Activated T-cell treated with anti-CD3 and anti-CD28 coated beads, Interleukin-2, amount 50 U/mL, for 24 hours (primary cell): ENCODE data around the gene FAM227A.

Experiments used
- DNase-seq: peaks from one replicate; pipeline ENCODE4 v3.0.0-alpha.2; 2020
- H3K27ac Mint-ChIP-seq: 2 replicates; pipeline ENCODE4 v1.8.0; 2020; ENCODE audit warnings: mild to moderate bottlenecking, mixed read lengths
- H3K27me3 Mint-ChIP-seq: 2 replicates; pipeline ENCODE4 v1.8.0; 2020; ENCODE audit warnings: mixed read lengths
- H3K36me3 Mint-ChIP-seq: 2 replicates; pipeline ENCODE4 v1.8.0; 2020; ENCODE audit warnings: low read depth, mixed read lengths
- H3K4me1 Mint-ChIP-seq: 2 replicates; pipeline ENCODE4 v1.8.0; 2020; ENCODE audit warnings: low read depth, mixed read lengths
- H3K4me3 Mint-ChIP-seq: 2 replicates; pipeline ENCODE4 v1.8.0; 2020; ENCODE audit warnings: mild to moderate bottlenecking, moderate library complexity, mixed read lengths
- H3K9me3 Mint-ChIP-seq: 2 replicates; pipeline ENCODE4 v1.8.0; 2020; ENCODE audit warnings: mixed read lengths

The FAM227A gene

GRCh38 chr22:38565441-38565840, 90.8 kb downstream of the FAM227A start:
- Mint-ChIP-seq H3K27me3 (no peaks in the 10 kb centered on the region), H3K4me1 (peaks cover 9% of the 10 kb centered on the region), H3K36me3 (peaks cover 10% of the 10 kb centered on the region), H3K9me3 (no peaks in the 10 kb centered on the region), H3K4me3 (no peak overlapping the region), H3K27ac (no peak overlapping the region)
- no peak for DNase-seq

GRCh38 chr22:38564669-38565068, 91.5 kb downstream of the FAM227A start:
- DNase-seq, result no peak
- H3K27me3 Mint-ChIP-seq, result no peaks in the 10 kb centered on the region
- no peak overlapping the region for H3K4me3 Mint-ChIP-seq
- no peaks in the 10 kb centered on the region for H3K9me3 Mint-ChIP-seq
- no peak overlapping the region for H3K27ac Mint-ChIP-seq
- peaks cover 9% of the 10 kb centered on the region for H3K36me3 Mint-ChIP-seq
- H3K4me1 Mint-ChIP-seq, result peaks cover 4% of the 10 kb centered on the region

GRCh38 chr22:38554281-38554680, 101.9 kb downstream of the FAM227A start:
- Mint-ChIP-seq H3K4me1 (no peaks in the 10 kb centered on the region), H3K27ac (no peak overlapping the region), H3K9me3 (no peaks in the 10 kb centered on the region), H3K36me3 (peaks cover 7% of the 10 kb centered on the region), H3K27me3 (no peaks in the 10 kb centered on the region), H3K4me3 (no peak overlapping the region)
- DNase-seq, result no peak

- Mint-ChIP-seq H3K27ac (no peak overlapping the region), H3K27me3 (no peaks in the 10 kb centered on the region), H3K4me1 (no peaks in the 10 kb centered on the region), H3K36me3 (peaks cover 11% of the 10 kb centered on the region), H3K9me3 (peaks cover 4% of the 10 kb centered on the region), H3K4me3 (no peak overlapping the region)
- DNase-seq, result no peak
Measured at GRCh38 chr22:38549101-38549894, 106.9 kb downstream of the FAM227A start.

GRCh38 chr22:38540701-38541100, 115.5 kb downstream of the FAM227A start:
- no peaks in the 10 kb centered on the region for H3K27me3 Mint-ChIP-seq
- no peak for DNase-seq
- H3K4me1 Mint-ChIP-seq, result no peaks in the 10 kb centered on the region
- H3K27ac Mint-ChIP-seq, result no peak overlapping the region
- H3K9me3 Mint-ChIP-seq, result peaks cover 11% of the 10 kb centered on the region
- no peak overlapping the region for H3K4me3 Mint-ChIP-seq
- H3K36me3 Mint-ChIP-seq, result peaks cover 24% of the 10 kb centered on the region

- H3K9me3 Mint-ChIP-seq, result no peaks in the 10 kb centered on the region
- no peak for DNase-seq
- peaks cover 13% of the 10 kb centered on the region for H3K4me1 Mint-ChIP-seq
- H3K27me3 Mint-ChIP-seq, result no peaks in the 10 kb centered on the region
- H3K27ac Mint-ChIP-seq, result peak overlapping the region; percentile 90
- peak overlapping the region; percentile 51 for H3K4me3 Mint-ChIP-seq
- H3K36me3 Mint-ChIP-seq, result peaks cover 4% of the 10 kb centered on the region
Measured at GRCh38 chr22:38531251-38531938, 124.8 kb downstream of the FAM227A start.
